Activated effector memory CD4-positive, alpha-beta T cell treated with anti-CD3 and anti-CD28 coated beads, Interleukin-2, amount 50 U/mL, for 16 hours (primary cell): ENCODE results near the gene PPIL6.

Experiments
- DNase-seq: peaks from one replicate; pipeline ENCODE4 v3.0.0-alpha.2; 2020

Gene PPIL6

GRCh38 chr6:109360281-109360680 is 80.1 kb downstream of the PPIL6 start:
- no peak for DNase-seq

DNA sequence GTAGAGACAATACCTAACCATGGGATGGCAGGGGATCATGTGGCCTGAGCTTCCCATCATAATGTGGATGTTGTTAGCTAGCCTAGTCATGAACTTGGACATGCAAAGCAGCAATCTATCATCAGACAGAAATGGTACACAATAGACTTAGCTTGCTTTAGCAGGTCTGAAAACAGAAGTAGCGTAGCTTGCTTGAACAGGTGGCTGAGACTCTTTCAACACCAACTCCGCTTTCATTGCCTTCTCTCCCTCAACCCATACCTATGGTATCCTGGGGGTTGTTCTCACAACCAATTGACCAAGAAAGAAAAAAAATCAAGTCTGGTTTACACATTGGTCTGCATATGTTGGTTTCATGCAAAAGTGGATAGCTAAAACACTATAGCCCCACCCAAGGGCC is 81.2 kb downstream of the PPIL6 start:
- no peak for DNase-seq

GRCh38 chr6:109358204-109358603 is 82.2 kb downstream of the PPIL6 start:
- DNase-seq = no peak

DNA sequence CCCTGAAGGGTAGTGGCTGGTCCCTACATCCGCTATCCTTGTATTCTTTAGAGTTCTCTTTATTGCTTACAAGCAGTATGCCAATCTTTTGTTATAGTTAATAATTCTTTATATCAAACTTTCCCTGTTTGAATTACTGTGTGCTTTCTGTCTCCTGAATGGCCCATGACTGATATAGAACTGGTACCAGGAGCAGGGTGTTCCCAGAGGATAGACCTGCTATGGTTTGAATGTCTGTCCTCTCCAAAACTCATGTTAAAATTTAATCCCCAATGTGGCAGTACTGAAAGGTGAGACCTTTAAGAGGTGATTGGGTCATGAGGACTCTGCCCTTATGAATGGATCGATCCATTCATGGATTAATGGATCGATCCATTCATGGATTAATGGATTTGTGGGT is 84.2 kb downstream of the PPIL6 start:
- DNase-seq = no peak

DNA sequence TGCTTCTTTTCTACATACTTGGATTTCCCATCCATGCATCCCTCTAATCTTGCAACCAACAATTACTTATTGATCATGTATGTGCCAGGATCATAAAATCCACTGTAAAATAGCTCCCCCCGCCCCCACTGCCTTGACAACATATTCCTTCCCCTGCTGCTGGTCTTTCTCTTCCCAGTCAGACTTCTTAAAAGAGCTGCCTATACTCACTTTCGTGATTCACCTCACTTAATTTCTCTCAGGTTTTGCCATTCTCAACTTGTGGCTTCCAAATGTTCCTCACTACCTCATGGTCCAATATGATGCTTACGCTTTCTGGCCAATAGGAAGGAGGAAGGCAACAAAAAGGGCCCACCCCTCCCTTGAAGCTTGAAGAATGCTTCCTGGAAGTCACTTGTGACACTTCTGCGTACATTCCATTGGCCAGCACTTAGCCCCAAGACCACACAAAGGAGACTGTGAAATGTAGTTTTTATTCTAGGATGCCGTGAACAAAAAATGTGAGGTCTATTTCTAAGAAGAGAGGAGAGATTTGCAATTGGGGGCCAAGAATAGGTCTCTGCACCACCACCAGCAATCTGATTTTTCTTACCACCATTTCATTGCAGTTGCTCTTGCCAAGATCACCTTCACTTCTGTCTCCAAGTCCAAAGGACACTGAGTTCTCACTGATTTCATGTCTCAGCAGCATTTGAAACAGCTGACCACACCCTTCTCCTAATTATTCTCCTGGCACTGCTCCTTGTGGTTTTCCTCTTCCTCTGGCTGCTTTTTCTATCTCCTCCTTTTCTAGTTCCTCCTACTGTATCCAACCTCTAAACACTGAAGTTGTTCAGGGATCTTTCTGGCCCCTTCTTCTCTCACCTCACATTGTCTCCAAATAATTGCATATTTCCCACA is 88.9 kb downstream of the PPIL6 start:
- no peak for DNase-seq

DNA sequence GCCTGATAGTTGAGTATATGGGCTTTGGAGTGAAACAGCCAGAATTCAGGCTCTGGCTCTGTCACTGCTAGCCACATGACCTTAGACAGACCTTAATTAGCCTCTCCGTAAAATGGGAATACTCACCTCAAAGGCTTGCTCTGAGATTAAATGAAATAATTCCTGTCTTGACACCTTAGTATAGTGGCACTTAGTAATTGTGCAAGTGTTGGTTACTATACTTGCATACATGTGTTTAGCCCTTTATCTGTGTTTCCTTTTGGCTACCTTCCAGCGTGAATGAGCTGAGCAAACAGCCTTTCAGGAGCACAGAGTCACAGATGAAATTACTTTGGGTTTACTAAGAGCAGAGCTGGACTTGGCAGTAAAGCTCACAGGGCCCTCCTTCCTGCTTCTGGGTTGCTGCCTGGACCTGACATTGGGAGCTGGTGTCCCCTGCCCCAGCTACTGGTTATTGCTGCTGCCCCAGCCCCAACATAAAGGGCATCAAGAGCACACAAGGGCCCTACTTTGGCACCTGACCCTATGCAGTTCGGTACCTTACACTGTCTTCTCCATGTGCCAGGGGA is 90.9 kb downstream of the PPIL6 start:
- DNase-seq = no peak

GRCh38 chr6:109348226-109348625 is 92.2 kb downstream of the PPIL6 start:
- DNase-seq = no peak

- no peak for DNase-seq
These were observed 92.6 kb downstream of the PPIL6 start for GRCh38 chr6:109347779-109348178.

- no peak for DNase-seq
These were observed 94.4 kb downstream of the PPIL6 start for GRCh38 chr6:109345986-109346385.

- DNase-seq = no peak
These were observed 96.2 kb downstream of the PPIL6 start for GRCh38 chr6:109344226-109344625.

- DNase-seq = no peak
These were observed 96.9 kb downstream of the PPIL6 start for GRCh38 chr6:109343518-109343917.

GRCh38 chr6:109342911-109343310 is 97.5 kb downstream of the PPIL6 start:
- no peak for DNase-seq

DNA sequence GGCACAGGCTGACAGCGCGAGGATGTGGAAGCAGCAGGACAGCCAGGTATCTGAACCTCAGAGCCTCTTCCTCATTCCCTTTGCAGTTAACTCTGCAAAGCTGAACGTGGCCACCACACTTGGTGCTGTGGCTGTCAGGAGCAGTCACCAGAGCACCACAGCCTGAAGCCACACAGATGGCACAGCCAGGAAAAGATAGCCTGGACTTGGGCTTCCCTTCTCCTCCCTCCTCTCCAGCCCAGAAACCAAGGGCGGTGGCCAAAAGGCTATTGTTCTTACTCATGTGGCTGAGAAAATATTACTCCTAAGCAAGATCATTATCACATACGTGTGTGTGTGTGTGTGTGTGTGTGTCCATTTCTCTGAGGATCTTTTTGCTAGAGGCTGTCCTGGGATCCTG is 97.9 kb downstream of the PPIL6 start:
- no peak for DNase-seq

- no peak for DNase-seq
These were observed 99.6 kb downstream of the PPIL6 start for GRCh38 chr6:109340811-109341210.
